ENCODE measurements around the gene FOXA2.

Gene FOXA2

DNA sequence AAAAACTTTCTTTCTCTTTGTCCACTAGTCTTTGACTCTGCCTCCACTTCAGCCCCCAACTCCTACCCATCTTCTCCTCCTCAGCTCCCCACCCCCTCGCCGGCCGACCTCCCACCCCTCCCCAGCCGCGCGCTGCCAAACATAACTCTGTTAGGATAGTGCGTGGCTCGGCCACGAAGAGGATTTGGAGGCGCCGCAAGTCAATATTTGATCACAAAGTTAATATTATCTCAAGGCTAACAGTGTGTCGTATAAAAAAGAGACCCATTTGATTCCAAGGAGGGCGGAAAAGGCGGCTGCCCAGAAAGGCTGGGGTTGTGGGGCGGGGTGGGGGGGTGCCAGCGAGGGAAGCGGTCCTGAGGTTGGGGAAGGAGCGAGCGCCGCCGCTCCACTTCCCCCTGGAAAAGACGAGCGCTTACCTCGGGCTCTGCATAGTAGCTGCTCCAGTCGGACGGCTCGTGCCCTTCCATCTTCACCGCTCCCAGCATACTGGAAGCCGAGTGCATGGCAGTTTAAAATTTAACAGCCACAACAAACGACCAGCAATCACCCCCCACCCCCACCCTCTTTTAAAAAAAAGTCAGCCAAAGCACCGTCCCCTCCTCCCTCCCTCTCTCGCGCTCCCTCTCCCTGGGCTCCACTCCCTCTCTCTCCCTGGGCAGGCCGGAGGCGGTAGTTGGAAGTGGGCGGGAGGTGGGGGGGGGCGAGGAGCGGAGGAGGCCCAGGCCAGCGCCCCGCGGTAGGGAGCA is 425 bp downstream of the FOXA2 start:
- no peak for DNase-seq (ENCODE audit: low spot score)

DNA sequence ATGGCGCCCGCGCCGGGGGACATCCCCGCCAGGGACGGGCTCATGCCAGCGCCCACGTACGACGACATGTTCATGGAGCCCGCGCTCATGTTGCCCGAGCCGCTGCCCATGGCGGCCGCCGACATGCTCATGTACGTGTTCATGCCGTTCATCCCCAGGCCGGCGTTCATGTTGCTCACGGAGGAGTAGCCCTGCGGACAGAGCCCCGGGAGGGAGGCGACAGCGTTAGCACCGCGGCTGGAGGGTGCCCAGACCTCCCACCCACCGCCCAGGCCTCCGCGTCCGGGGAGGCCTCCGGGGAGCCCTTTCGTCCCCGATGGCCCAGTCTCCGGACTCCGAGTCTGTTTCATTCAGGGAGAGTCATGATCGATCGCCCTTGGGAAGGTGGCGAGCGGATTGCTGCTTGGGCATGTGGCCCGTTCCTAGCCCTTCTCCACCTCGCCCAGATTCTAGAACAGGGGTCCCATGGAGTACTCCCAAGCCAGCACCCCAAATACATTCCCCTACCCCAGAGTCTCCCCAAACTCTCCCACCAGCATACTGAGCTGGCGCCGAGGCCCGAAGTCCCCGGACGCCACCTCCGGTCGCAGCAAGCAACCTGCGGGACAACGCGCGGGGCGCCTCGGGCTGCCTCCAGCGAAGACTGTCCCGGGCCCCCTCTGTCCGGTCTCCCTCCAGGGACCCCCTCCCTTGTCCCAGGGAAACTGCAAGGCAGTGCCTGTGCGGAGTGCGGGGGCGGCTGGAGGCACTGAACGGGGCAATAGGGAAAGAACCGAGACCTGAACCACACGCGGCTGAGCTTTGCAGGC is 1.2 kb downstream of the FOXA2 start:
- no peak for DNase-seq (ENCODE audit: low spot score)

DNA sequence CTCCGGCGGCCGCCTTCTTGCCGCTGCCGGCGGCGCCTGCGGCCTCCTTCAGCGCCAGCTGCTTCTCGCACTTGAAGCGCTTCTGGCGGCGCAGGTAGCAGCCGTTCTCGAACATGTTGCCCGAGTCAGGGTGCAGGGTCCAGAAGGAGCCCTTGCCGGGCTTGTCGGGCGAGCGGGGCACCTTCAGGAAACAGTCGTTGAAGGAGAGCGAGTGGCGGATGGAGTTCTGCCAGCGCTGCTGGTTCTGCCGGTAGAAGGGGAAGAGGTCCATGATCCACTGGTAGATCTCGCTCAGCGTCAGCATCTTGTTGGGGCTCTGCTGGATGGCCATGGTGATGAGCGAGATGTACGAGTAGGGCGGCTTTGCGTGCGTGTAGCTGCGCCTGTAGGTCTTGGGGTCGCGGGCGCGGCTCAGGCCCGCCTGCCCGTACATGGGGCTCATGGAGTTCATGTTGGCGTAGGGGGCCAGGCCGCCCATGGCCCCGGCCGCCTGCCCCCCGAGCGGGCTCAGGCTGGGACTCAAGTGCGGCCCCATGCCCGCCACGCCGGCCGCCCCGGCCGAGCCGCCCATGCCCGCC is 1.9 kb downstream of the FOXA2 start:
- no peak for DNase-seq (ENCODE audit: low spot score)

DNA sequence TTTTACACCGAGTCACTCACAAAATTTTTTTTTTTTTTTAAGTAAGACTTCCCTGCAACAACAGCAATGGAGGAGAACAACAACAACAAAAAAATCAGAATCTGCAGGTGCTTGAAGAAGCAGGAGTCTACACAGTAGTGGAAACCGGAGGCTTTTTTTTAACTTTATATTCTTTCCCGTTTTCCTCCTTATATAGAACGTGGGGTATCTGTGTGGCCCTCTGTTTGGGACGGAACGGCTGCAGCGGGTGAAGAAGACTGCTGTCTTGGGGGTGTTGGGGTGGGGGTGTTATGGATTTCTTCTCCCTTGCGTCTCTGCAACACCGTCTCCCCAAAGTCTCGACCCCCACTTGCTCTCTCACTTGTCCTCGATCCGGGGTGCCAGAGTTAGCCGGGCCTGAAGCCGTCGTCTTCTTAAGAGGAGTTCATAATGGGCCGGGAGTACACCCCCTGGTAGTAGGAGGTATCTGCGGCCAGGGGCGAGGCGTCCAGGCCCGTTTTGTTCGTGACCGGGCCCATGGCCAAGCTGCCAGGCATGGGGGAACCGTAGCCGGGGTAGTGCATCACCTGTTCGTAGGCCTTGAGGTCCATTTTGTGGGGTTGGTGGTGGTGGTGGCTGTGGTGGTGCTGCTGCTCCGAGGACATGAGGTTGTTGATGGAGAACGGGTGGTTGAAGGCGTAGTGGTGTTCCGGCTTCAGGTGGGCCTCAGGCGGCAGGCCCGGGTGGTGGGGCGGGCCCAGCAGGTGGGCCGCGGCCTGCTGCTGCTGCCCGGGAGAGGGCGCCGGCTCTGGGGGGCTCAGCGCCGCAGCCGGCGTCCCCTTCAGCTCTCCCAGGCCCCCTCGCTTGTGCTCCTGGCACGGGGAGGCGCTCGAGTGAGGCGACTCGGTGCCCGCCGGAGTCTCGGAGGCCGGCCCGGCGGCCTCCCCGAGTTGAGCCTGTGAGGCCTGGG is 2.7 kb downstream of the FOXA2 start:
- DNase-seq (ENCODE audit: low spot score) = no peak

DNA sequence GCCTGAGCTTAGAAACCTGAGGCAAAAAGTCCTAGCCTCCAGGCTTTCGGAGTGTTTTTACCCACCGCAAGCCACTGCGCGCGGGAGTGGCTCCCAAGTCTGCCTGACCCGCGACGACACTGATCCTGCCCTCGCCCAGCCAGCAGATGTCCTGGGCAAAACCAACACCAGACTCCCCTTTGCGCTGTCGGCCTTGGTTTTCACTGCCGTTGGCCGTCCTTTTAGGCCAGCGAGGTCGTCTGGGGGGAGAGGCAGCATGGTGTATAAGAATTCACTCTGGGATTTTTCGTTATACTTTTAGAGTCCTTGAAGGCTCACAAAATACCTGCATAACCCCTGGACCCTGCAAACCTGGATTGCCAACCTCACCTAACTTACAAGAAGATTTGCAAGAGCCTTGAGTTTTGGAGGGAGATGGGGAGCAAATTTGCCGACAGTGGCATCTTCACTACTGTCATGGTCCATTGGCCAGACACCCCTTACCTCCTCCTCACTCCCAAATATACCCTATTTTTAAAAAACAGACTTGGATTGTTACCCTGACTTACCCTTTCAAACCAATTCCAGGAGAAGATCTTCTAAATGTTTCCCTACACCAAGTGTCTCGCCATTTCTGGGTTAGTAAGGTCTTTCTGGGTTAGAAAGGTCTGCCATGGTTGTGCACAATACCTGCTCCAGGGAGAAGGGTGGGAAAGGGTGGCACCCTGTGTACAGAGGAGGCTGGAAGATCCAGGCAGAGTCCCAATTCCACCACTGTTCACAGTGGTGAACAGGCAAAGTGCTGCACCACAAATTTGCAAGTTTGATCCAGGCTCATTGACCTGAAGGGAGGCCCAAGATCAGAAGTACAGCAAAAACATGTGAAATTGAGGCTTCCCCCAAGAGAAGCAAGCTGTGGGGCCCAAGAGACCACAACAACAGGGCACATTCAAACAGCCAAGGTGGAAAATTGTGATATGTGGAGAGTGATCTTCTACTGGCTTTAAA is 4.4 kb downstream of the FOXA2 start:
- no peak for DNase-seq (ENCODE audit: low spot score)

DNA sequence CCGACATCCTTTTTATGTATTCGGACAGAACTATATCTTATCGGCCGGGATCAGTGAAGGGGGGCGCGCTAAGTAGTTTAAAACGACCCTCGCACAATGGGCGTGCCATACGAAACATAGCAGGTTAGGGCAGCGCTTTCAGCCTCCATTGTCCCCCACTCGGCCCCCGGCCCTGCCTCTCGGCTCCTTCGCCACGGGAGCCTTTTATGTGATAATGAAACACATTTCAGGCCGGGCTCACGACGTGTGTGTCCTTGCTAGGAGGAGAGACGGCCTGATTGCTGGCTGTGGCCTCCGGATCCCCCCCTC is 5.3 kb downstream of the FOXA2 start:
- no peak for DNase-seq (ENCODE audit: low spot score)

DNA sequence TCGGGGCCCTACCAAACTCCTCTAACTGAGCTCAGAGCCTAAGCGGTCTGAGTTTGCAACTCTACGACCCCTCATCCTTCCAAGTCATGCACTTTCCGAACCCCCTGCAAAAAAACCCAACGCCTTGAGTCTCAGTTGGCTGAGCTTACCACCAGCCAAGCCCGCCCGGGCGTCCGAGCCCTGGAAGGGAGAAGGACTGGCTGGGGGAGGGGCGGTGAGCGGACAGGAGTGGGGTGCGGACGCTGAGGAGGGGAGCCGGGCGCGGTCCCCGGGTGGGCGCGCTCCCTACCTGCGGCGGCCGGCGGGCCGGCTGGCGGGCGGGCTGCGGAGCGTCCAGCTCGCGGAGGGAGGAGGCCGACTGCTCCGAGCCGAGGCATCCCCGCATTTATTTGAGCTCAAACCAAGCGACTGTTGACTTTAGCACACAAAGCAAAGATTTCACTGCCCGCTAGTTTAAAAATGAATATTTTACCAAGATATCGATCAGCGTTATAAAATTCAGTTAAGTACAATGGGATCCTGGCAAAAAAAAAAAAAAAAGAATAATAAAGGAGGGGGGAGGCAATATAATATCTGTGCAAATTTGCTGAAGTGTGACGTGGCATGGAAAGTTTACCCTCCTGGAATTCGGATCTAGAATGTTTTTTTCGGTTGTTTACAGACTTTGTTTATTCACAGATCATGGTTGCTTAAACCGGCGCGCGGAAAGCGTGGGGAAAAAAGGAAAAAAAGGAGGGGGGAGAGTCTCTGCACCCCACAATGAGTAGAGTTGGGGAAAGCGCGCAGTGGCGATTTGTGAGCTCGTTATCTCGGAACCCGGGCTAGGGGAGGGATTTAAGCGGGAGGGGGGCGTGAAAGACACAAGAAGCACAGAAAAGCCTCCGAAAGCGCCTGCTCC is 5.9 kb downstream of the FOXA2 start:
- DNase-seq (ENCODE audit: low spot score) = no peak

DNA sequence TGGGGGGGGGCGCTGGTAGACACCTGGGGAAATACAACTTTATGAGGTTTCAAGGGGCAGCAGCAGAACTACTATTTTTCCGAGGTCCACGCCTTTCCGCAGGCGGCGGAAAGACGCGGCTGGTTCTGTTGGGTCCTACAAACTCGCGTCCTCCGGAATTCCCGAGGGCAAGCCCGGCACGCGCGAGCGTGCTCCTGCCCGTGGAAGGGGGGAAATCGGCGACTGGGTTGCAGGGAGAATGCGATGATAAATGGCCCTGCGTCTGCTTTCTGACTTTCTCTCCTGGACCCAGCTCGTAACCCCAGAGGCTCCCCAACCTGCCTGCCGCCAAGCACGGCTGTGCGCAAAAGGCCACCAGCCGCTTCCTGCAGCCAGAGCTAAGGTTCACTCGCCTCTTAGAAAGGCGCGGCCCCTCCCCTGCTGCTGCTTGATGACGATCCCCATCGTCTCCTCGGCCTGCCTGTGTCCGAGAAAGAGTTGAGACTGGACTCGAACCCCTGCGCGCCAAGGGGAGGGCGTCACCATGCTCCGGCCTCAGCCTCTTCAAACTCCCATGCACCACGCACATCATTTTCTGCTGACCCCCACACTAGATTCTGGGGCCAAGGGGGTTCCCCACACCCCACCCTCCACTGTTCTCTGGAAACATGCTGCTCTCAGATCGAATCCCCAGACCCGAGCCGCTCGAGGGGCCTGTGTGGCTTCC is 6.7 kb downstream of the FOXA2 start:
- no peak for DNase-seq (ENCODE audit: low spot score)

DNA sequence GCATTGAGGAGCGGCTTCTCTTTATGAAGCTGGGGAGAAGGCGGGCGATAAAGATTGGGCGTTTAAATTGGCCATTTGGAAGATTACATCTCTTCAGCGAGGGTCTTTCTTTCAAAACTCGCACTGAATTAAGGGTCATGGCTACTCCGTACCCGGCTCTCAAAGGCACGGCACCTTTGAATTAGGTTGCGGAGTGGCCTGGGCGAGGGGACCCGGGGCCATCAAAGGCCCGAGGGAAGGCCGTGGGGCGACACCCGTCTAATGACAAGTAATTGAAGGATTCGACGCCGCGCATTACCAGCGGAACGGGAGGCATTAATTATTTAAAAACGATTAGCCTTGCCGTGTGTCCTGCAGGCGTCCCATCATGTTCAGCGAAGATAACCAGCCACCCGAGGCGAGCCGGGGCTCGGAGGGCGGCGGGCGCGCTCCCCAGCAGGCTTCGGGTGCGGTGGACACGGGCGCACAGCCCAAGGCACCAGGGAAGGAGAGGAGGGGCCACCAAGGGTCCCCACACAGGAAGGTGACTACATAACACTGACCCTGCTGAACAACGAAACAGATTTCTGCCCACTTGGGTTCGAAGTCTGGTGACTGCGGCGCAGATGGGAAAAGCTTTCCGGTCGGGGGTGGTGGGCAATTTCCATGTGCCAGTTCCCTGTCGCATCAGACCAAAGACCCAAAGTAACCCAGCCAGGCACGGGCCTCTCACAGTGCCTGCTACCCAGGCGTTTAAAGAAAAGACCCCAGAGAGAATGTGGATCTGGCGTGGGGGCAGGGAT is 7.4 kb downstream of the FOXA2 start:
- no peak for DNase-seq (ENCODE audit: low spot score)

DNA sequence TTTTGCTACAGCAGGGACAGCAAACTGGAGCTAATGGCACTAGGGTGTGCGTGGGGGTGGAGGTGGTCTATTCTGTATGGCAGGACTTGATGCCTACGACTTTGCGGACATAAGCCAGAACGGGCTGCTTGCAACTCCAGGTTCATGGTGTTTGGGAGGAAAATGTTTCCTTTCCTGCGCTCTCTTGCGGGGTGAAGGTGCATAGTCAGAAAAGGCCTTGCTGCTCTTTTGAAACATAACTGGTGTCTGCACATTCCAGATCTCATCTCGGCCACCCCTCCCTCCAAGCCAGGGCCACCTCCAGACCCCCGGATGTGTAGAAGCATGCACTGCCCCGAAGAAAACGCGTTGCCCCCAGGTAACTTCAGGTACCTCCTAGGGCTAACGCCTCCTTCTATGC is 8.1 kb downstream of the FOXA2 start:
- DNase-seq (ENCODE audit: low spot score) = no peak

DNA sequence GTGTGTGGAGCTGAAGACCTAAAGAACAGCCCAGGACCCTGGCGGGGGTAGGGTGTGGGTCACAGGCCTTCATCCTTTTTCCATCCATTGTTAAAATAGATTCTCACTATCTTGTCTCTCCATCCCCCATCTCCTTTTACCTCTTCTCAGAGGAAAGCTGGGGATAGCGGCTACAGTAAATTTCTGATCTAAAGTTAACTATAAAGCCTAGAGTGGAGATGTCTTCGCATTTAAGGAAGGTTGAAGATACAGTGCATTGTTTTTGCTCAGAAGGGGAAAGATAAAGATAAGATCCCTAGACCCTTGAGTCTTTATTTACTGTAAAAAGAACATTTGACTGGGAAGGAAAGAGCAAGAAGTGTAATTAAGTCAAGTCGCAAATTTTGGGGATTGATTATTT is 8.6 kb downstream of the FOXA2 start:
- DNase-seq (ENCODE audit: low spot score) = no peak

DNA sequence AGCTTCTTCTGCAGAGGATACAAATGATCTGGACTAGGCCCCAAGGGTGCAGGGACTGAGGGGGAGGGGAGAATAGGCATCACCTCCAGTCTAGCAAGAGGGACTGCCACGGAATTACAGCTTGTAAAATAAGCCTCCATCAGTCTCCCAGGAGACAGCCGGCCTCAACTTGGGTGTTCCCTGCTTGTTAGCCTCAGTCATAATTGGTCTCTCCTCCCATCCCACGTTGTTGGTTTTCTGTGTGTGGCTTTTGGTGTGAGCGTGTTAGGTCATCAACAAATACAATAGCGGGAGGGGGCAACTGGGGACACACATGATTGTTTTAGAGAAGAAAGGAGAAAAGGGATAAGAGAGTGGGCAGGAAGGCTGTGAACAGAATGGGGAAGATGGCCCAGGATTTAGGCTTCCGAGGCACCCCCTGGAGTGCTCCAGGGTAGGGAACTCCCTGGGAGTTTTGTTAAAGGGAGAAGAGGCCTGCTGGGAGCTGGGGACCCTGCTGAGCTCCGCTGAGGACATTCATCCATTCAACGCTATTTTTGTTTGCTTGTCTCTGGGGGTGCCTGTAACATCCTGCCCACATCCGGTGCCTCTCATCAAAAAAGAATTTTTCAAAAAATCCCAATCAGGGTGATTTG is 9.2 kb downstream of the FOXA2 start:
- no peak for DNase-seq (ENCODE audit: low spot score)

DNA sequence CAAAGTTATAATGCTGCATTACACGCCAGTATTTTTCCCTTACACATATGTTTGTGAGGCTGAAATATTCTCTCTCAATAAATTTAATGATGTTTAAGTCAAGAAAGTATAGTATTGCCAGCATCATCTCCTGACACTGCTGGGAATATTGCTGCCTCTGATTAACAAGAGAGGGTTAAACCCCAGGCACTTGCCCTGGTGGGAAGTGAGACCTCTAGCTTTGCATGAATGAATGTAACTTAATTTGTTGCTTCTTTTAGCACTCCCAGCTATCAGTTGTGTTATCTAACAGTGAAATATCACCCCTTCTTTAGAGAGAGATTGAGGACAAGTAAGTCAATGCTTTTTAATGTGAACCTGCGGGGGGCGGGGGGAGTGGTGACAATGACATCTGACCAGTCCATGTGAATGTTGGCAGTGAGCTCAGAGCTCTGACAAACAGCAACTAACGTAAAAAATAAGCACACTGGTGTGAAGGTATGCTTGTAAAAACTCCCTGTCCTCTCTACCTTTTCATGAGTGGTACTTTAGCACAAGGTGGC is 9.8 kb downstream of the FOXA2 start:
- no peak for DNase-seq (ENCODE audit: low spot score)

DNA sequence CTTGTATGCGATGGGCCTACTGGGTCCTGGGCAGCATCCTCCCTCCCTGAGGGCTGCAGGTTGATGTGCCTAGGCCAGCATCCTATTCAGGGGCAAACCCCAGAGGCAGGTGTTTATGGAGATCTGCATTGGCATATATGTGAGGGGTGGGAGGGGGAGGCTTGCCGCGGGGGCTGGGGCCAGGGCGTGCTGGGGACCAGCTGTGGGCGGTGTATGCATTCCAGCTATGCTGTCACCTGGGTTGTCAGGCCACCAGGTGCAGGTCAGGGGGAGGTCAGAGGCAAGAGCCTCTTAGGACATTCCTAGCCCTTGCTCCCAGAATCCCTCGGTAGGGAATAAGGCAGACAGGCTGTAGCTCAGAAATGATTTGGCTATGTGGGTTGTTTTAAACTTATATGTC is 11.9 kb downstream of the FOXA2 start:
- DNase-seq (ENCODE audit: low spot score) = no peak

DNA sequence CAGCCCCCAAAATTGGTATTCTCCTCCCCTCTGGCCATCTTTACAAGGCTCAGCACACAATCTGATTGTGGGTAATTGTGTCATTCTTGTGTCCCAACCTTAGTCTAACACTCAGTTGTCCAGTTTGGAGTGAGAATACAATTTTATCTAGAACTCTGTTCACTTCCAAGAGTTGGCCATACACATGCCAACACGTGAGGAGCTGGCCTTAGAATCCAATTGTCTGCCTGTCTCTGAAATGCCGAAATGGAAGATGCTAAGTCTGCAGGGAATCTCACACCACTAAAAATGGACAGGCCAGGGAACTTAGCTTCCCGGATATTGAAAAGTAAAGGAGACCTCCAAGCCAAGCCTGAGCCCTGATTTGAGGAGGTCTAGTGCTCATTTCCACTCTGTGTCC is 12.3 kb downstream of the FOXA2 start:
- no peak for DNase-seq (ENCODE audit: low spot score)

DNA sequence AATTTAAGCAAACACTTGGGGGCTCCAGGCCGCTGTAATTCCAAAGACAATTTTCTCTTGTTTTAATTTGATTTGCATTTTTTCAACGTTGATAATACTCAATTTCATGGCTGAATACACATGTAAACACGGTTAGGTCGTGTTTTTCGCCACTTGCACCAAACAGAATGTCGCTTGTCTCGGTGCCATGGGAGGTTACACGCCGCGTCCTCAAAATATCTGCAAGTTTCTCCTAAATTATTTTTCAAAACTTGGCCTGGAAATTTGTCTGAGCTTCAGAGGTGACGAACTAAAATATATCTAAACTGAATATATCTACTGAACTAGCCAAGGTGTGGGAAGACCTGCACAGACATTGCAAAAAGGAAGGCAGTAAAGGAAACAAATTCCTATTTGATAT is 15.0 kb downstream of the FOXA2 start:
- no peak for DNase-seq (ENCODE audit: low spot score)

DNA sequence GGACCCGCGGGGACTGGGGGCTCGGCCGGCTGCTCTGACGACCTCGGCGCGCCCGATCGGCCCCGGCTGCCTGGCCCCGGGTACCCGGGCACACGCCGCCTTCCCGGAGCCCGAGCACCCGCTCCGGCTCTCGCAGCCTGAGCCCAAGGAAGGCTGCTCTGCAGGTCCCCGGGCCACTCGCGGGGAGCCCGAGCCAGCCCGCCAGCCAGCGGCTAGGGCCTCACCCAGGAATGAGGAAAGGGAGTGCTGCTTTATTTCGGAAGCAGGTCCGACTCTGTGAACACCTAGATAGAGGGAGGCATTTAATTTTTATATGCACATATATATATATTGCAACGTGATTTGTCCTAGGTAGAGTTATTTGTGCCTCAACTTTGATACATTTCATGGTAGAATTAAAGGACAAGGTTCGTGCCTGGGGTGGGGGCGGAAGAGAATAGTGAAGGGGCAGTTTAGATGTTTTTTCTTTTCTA is 15.5 kb downstream of the FOXA2 start:
- DNase-seq (ENCODE audit: low spot score) = no peak
